Parietal lobe (tissue), 1 donor: Measurements from ENCODE around the gene ZDHHC15. TPM values are rescaled to one million over a fixed set of nuclear protein-coding genes. Genes with fewer than 3 reads are reported as not detected.

Experiments
- total RNA-seq: library from RNA; depleted of rRNA; stranded (reverse); fragments of >200 nt; gene quantifications from one replicate; pipeline ENCODE4 v1.2.3, GENCODE V29; 2014

Gene ZDHHC15
- total RNA-seq: 19.4 TPM

GRCh38 chrX:75522565-75523431 is at the start of gene ZDHHC15:
Gene ZDHHC15, minus strand, starts transcription at chrX:75523037. Its CDS starts 13 bp downstream, at chrX:75523024.

Other genes starting within 250 kb of the ZDHHC15 start
- 22.2 TPM for gene UPRT, start 249.0 kb downstream of the ZDHHC15 start, total RNA-seq